Measurements from ENCODE around the gene PIP4P1. TPM values are rescaled to one million over a fixed set of nuclear protein-coding genes. Genes with fewer than 3 reads are reported as not detected.

Gene PIP4P1
- total and polyA plus RNA-seq, 9 of the 15 experiments (the other 6 are each of a cell fraction or from before 2014, with no cell fraction given), result 5.3 to 20.9 (median 10.7) TPM

GRCh38 chr14:20455355-20456300 is 5.6 kb downstream of the PIP4P1 start (continued):
- TF ChIP-seq ZNF655 (CRISPR knock-in tag; IDR thresholded peaks at IDR 0.05), result no peak
- TF ChIP-seq SNIP1 (IDR thresholded peaks at IDR 0.05; ENCODE audit: low read depth), result no peak
- no peak for TF ChIP-seq ZKSCAN1 (IDR thresholded peaks at IDR 0.05; ENCODE audit: low read depth, low read length)
- TF ChIP-seq ZBTB8A (IDR thresholded peaks at IDR 0.05; ENCODE audit: partially characterized antibody), result no peak
- TF ChIP-seq HDAC3 (IDR thresholded peaks at IDR 0.05; ENCODE audit: borderline replicate concordance, partially characterized antibody), result no peak
- no peak for TF ChIP-seq CBX8 (IDR thresholded peaks at IDR 0.05; ENCODE audit: borderline replicate concordance, extremely low read depth, low read depth, low read length, poor library complexity, severe bottlenecking)
- no peak for TF ChIP-seq KAT2B (IDR thresholded peaks at IDR 0.05; ENCODE audit: low read depth, low read length)
- no peak for TF ChIP-seq ARID3A (IDR thresholded peaks at IDR 0.05; ENCODE audit: borderline replicate concordance, low read depth, low read length)
- no peak for TF ChIP-seq ZNF280A (IDR thresholded peaks at IDR 0.05; ENCODE audit: low read depth, partially characterized antibody)
- peak; percentile 14; the same call in 1 of the 2 replicates for TF ChIP-seq RBFOX2 (IDR thresholded peaks at IDR 0.05; ENCODE audit: low read depth, low read length)
- 0 out of 2 replicates have a peak, but pooled peaks have one; percentile 64 for TF ChIP-seq NFRKB (IDR thresholded peaks at IDR 0.05; ENCODE audit: low read depth)
- no peak for TF ChIP-seq CEBPZ (IDR thresholded peaks at IDR 0.05; ENCODE audit: borderline replicate concordance, low read depth, low read length)
- TF ChIP-seq ZNF408 (CRISPR knock-in tag; IDR thresholded peaks at IDR 0.05; ENCODE audit: low read depth), result no peak
- 0 out of 2 replicates have a peak, but pooled peaks have one; percentile 57 for TF ChIP-seq DPF2 (IDR thresholded peaks at IDR 0.05)
- TF ChIP-seq NR0B1 (IDR thresholded peaks at IDR 0.05; ENCODE audit: partially characterized antibody), result no peak
- no peak for TF ChIP-seq NR2C1 (IDR thresholded peaks at IDR 0.05)
- no peak for TF ChIP-seq NR2C1 (tag; IDR thresholded peaks at IDR 0.05)
